ENCODE results near the gene SVOP. TPM values are rescaled to one million over a fixed set of nuclear protein-coding genes. Genes with fewer than 3 reads are reported as not detected.

Gene SVOP
- total RNA-seq, 1 experiment from 2014 or later, result 0.47 TPM

GRCh38 chr12:108980831-108981618, 39.8 kb downstream of the SVOP start:
- Histone ChIP-seq H3K4me3 (replicated peaks in 1 of 2; ENCODE audit: low read depth in 1 of 2, low read length in 2 of 2) (no peak overlapping the region), H3K9me3 (ENCODE audit: control insufficient read depth in 1 of 2, insufficient read depth in 1 of 2, low read depth in 1 of 2, low read length in 2 of 2) (no peaks in the 10 kb centered on the region), H3K36me3 (ENCODE audit: control insufficient read depth in 1 of 2, insufficient read depth in 2 of 2, low read length in 2 of 2) (no peaks in the 10 kb centered on the region), H3K79me2 (ENCODE audit: insufficient read depth, low read length) (no peaks in the 10 kb centered on the region), H3K4me1 (ENCODE audit: control insufficient read depth in 1 of 2, insufficient read depth in 2 of 2, low read length in 2 of 2) (no peaks in the 10 kb centered on the region; a peak in 1 of 4 replicates), H3K27me3 (ENCODE audit: insufficient read depth, low read length) (no peaks in the 10 kb centered on the region; the same call in 1 of the 2 replicates), H4K20me1 (ENCODE audit: insufficient read depth) (no peaks in the 10 kb centered on the region), H2AFZ (ENCODE audit: low read depth, low read length, poor library complexity, severe bottlenecking) (no peak overlapping the region), H3K9me2 (ENCODE audit: insufficient read depth) (no peaks in the 10 kb centered on the region), H3K27ac (ENCODE audit: low read depth, low read length) (no peak overlapping the region), H3K4me2 (ENCODE audit: low read length) (no peak overlapping the region), H3K9ac (ENCODE audit: low read length) (no peak overlapping the region)
- ATAC-seq (no peak; the same call in 1 of the 2 replicates), DNase-seq (ENCODE audit: low read depth, low spot score) (no peak)
- TF ChIP-seq RAD21 (IDR thresholded peaks at IDR 0.05; ENCODE audit: low read depth) (no peak), EZH2 (IDR thresholded peaks at IDR 0.05) (no peak), SP1 (IDR thresholded peaks at IDR 0.05; ENCODE audit: low read depth) (no peak), EZH2phosphoT487 (IDR thresholded peaks at IDR 0.05; ENCODE audit: borderline replicate concordance) (no peak), POLR2A (IDR thresholded peaks at IDR 0.05; ENCODE audit: borderline replicate concordance, extremely low read depth, insufficient read depth, insufficient read length) (no peak), EGR1 (IDR thresholded peaks at IDR 0.05; ENCODE audit: low read depth) (no peak), POLR2AphosphoS5 (IDR thresholded peaks at IDR 0.05; ENCODE audit: low read depth, low read length) (no peak), ZNF274 (IDR thresholded peaks at IDR 0.05; ENCODE audit: low read depth, low read length) (no peak), SRF (IDR thresholded peaks at IDR 0.05; ENCODE audit: low read depth) (no peak)
- TF ChIP-seq, protein P1, sequence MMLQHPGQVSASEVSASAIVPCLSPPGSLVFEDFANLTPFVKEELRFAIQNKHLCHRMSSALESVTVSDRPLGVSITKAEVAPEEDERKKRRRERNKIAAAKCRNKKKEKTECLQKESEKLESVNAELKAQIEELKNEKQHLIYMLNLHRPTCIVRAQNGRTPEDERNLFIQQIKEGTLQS (IDR thresholded peaks at IDR 0.05), result no peak
- TF ChIP-seq, protein P2, sequence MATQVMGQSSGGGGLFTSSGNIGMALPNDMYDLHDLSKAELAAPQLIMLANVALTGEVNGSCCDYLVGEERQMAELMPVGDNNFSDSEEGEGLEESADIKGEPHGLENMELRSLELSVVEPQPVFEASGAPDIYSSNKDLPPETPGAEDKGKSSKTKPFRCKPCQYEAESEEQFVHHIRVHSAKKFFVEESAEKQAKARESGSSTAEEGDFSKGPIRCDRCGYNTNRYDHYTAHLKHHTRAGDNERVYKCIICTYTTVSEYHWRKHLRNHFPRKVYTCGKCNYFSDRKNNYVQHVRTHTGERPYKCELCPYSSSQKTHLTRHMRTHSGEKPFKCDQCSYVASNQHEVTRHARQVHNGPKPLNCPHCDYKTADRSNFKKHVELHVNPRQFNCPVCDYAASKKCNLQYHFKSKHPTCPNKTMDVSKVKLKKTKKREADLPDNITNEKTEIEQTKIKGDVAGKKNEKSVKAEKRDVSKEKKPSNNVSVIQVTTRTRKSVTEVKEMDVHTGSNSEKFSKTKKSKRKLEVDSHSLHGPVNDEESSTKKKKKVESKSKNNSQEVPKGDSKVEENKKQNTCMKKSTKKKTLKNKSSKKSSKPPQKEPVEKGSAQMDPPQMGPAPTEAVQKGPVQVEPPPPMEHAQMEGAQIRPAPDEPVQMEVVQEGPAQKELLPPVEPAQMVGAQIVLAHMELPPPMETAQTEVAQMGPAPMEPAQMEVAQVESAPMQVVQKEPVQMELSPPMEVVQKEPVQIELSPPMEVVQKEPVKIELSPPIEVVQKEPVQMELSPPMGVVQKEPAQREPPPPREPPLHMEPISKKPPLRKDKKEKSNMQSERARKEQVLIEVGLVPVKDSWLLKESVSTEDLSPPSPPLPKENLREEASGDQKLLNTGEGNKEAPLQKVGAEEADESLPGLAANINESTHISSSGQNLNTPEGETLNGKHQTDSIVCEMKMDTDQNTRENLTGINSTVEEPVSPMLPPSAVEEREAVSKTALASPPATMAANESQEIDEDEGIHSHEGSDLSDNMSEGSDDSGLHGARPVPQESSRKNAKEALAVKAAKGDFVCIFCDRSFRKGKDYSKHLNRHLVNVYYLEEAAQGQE (IDR thresholded peaks at IDR 0.05; ENCODE audit: low read depth), result no peak
- intact Hi-C loops (cut with micrococcal nuclease), result no loop called here
- CTCF ChIA-PET, result no interaction called here
- RAD21 ChIA-PET (ENCODE audit: low non-redundant PET in 1 of 2, low total read pairs in 2 of 2, uncharacterized antibody in 2 of 2, unreplicated experiment in 2 of 2), result no interaction called here
- BruUV-seq (replicated peaks), result no TSS peak
- POLR2A ChIA-PET, result no interaction called here

Measured in HCT116 (cell line).